Activated CD8-positive, alpha-beta memory T cell treated with anti-CD3 and anti-CD28 coated beads for 36 hours (primary cell): Measurements from ENCODE around the gene PEAK1. TPM values are rescaled to one million over a fixed set of nuclear protein-coding genes. Genes with fewer than 3 reads are reported as not detected.

Experiments used
- total RNA-seq, 2 experiments: library from RNA; stranded (reverse); gene quantifications; one replicate each; pipeline ENCODE4 v1.2.3, GENCODE V29; 2021

PEAK1 gene
- total RNA-seq, 2 experiments from 2014 or later = 27.8 to 30.5 TPM

Other genes starting within 250 kb of the PEAK1 start
- 10 to 100 TPM; 34.9 to 37.8 TPM for gene HMG20A, start 784 bp upstream of the PEAK1 start, total RNA-seq
- not detected for gene LINGO1, start 212.8 kb upstream of the PEAK1 start, total RNA-seq